GM12878 (cell line): Measurements from ENCODE around the gene IPPK. TPM values are rescaled to one million over a fixed set of nuclear protein-coding genes. Genes with fewer than 3 reads are reported as not detected.

Experiments used
- ATAC-seq: fragments of 200-7000 bp; cut with Tn5 transposase; 3 replicates; pipeline ENCODE4 v1.9.1; 2020; ENCODE audit warnings: mild to moderate bottlenecking, moderate library complexity
- BruUV-seq: library from RNA; stranded (reverse); fragments of 400-500 nt; replicated peaks from 2 replicates; lab custom pipeline; 2021; lab: Mats Ljungman, UMichigan
- CTCF ChIA-PET: fragments of 300-600 bp; sonication (Branson Sonifier 250); formaldehyde crosslinking; extraction: SDS; loops from one replicate; lab custom pipeline; 2021; ENCODE audit warnings: inconsistent platforms; lab: Yijun Ruan, JAX
- POLR2A ChIA-PET: fragments of 350-600 bp; formaldehyde crosslinking; extraction: SDS; loops from one replicate; lab custom pipeline; 2021; ENCODE audit warnings: inconsistent platforms; lab: Charles Lee
- RAD21 ChIA-PET: fragments of 300-600 bp; sonication (Branson Sonifier 250); formaldehyde crosslinking; loops from one replicate; lab custom pipeline; 2023; ENCODE audit warnings: antibody characterized with exemption; ENCODE audit not compliant: unreplicated experiment; lab: Charles Lee
- SMC1A ChIA-PET: fragments of 300-600 bp; sonication (Branson Sonifier 250); formaldehyde crosslinking; loops from one replicate; lab custom pipeline; 2023; ENCODE audit not compliant: unreplicated experiment, uncharacterized antibody; lab: Charles Lee
- DNase-seq: peaks from one replicate; pipeline ENCODE4 v3.0.0-alpha.2; 2011; ENCODE audit warnings: low read depth, low spot score
- FAIRE-seq: peaks from 3 replicates; lab custom pipeline; 2011; peaks lifted over from hg19 to GRCh38; lab: Jason Lieb, UNC
- H2AFZ ChIP-seq: 2 replicates; pipeline ENCODE4 v1.6.0; 2011; ENCODE audit warnings: low read depth, low read length, control low read depth; ENCODE audit not compliant: control insufficient read depth
- H3K27ac ChIP-seq: 2 replicates; pipeline ENCODE4 v1.5.1; 2011; ENCODE audit warnings: control low read depth; ENCODE audit not compliant: control insufficient read depth, insufficient read depth
- H3K27me3 ChIP-seq, 2 experiments: replicated peaks in 1 of 2; 2 replicates each; pipeline versions ENCODE4 v1.6.0 to v1.6.1; 2011; ENCODE audit warnings: low read length in 1 of 2; ENCODE audit not compliant: control insufficient read depth in 2 of 2, insufficient read depth in 2 of 2
- H3K36me3 ChIP-seq, 2 experiments: 2 replicates each; pipeline ENCODE4 v1.5.1; 2011; ENCODE audit warnings: low read length in 1 of 2; ENCODE audit not compliant: control insufficient read depth in 2 of 2, insufficient read depth in 2 of 2
- H3K4me1 ChIP-seq: 2 replicates; pipeline ENCODE4 v1.6.1; 2011; ENCODE audit warnings: mild to moderate bottlenecking, low read length, moderate library complexity, mixed read lengths; ENCODE audit not compliant: control insufficient read depth, insufficient read depth
- H3K4me2 ChIP-seq: 2 replicates; pipeline ENCODE4 v1.6.0; 2011; ENCODE audit warnings: control low read depth; ENCODE audit not compliant: control insufficient read depth, insufficient read depth
- H3K4me3 ChIP-seq: fragments of 200-600 bp; sonication (generic); 2 replicates; pipeline ENCODE4 v1.5.1; 2016
- H3K79me2 ChIP-seq: 2 replicates; pipeline ENCODE4 v1.6.0; 2011; ENCODE audit warnings: low read length; ENCODE audit not compliant: control insufficient read depth, insufficient read depth
- H3K9ac ChIP-seq: 2 replicates; pipeline ENCODE4 v1.8.0; 2011; ENCODE audit warnings: low read length, control low read depth, mixed read lengths; ENCODE audit not compliant: control insufficient read depth, insufficient read depth
- H3K9me3 ChIP-seq: replicated peaks from 3 replicates; pipeline ENCODE4 v1.5.1; 2011; ENCODE audit warnings: mild to moderate bottlenecking, low read length; ENCODE audit not compliant: control insufficient read depth, insufficient read depth
- H4K20me1 ChIP-seq: 2 replicates; pipeline ENCODE4 v1.6.0; 2011; ENCODE audit not compliant: control insufficient read depth, insufficient read depth
- ATF3 ChIP-seq: IDR thresholded peaks from 2 replicates; pipeline ENCODE4 v1.6.1; 2011; ENCODE audit warnings: low read depth, mild to moderate bottlenecking, low read length, moderate library complexity, borderline replicate concordance; ENCODE audit errors: extremely low read depth
- BHLHE40 ChIP-seq, 2 experiments: fragments of 450-650 bp in 1 of 2; IDR thresholded peaks; 2 replicates each; pipeline ENCODE4 v1.6.1; 2011 to 2017; ENCODE audit warnings: low read depth in 2 of 2, borderline replicate concordance in 1 of 2, improper control_type of control experiment in 1 of 2, low read length in 1 of 2, mild to moderate bottlenecking in 1 of 2
- BMI1 ChIP-seq: fragments of 450-650 bp; IDR thresholded peaks from 2 replicates; pipeline ENCODE4 v1.6.1; 2016; ENCODE audit warnings: mild to moderate bottlenecking, moderate library complexity, borderline replicate concordance
- CBX3 ChIP-seq: fragments of 200-600 bp; sonication (generic); IDR thresholded peaks from 2 replicates; pipeline ENCODE4 v1.6.1; 2016; ENCODE audit warnings: low read depth, borderline replicate concordance
- CHD4 ChIP-seq: fragments of 200-600 bp; sonication (generic); IDR thresholded peaks from 2 replicates; pipeline ENCODE4 v1.6.1; 2016; ENCODE audit warnings: mild to moderate bottlenecking
- CREB1 ChIP-seq: IDR thresholded peaks from 2 replicates; pipeline ENCODE4 v1.6.1; 2012; ENCODE audit warnings: low read depth, mild to moderate bottlenecking, inconsistent platforms
- CUX1 ChIP-seq: IDR thresholded peaks from 2 replicates; pipeline ENCODE4 v1.6.1; 2012; ENCODE audit warnings: improper control_type of control experiment, low read depth, low read length; ENCODE audit not compliant: insufficient replicate concordance
- FOXK2 ChIP-seq: fragments of 450-650 bp; IDR thresholded peaks from 2 replicates; pipeline ENCODE4 v1.6.1; 2017; ENCODE audit warnings: mild to moderate bottlenecking, moderate library complexity
- FOXM1 ChIP-seq: IDR thresholded peaks from 2 replicates; pipeline ENCODE4 v1.6.1; 2012; ENCODE audit warnings: low read depth, mild to moderate bottlenecking, inconsistent platforms, low read length, moderate library complexity
- MTA3 ChIP-seq: IDR thresholded peaks from 2 replicates; pipeline ENCODE4 v1.6.1; 2012; ENCODE audit warnings: low read length, inconsistent platforms, borderline replicate concordance
- TAF1 ChIP-seq: IDR thresholded peaks from 2 replicates; pipeline ENCODE4 v1.6.1; 2011; ENCODE audit warnings: mild to moderate bottlenecking, low read depth, low read length, borderline replicate concordance
- ZBTB4 ChIP-seq: fragments of 450-650 bp; formaldehyde crosslinking; IDR thresholded peaks from 2 replicates; pipeline ENCODE4 v1.4.0; 2022; ENCODE audit warnings: mild to moderate bottlenecking, moderate library complexity
- ZNF207 ChIP-seq: fragments of 450-650 bp; IDR thresholded peaks from 2 replicates; pipeline ENCODE4 v1.6.1; 2014; ENCODE audit warnings: antibody characterized with exemption, mild to moderate bottlenecking, borderline replicate concordance
- WGBS: methylation state at CpG from one replicate; pipeline ENCODE4 v1.1.6; 2016; ENCODE audit warnings: low lambda C conversion rate; ENCODE audit not compliant: insufficient replicate concordance, insufficient coverage; ENCODE audit errors: missing lambda C conversion rate; 5-methylcytosine and 5-hydroxymethylcytosine counted together
- in situ Hi-C: fragments of 300-500 bp; cut with MboI; formaldehyde crosslinking; loops from 9 replicates; pipeline ENCODE4 v1.14.3; 2018; ENCODE audit warnings: mixed read lengths
- intact Hi-C: fragments of 100-400 bp; cut with micrococcal nuclease; formaldehyde crosslinking; loops from one replicate; pipeline ENCODE4 v1.14.2; 2022; ENCODE audit not compliant: unreplicated experiment
- polyA plus RNA-seq, 11 experiments: library from polyadenylated mRNA; depleted of rRNA in 4 of 11; unstranded in 6 of 11; stranded (reverse) in 5 of 11; fragments of >200 nt; fragmentation: Nextera tagmentation in 4 of 11; fragmentation: Illumina TruSeq in 1 of 11; extraction: Ambion mirVana in 4 of 11; extraction: Trizol in 1 of 11; gene quantifications; 1 replicate in 1 of 11; 2 replicates in 10 of 11; pipeline versions ENCODE4 v1.2.1 to v1.2.3, GENCODE V29; 2011 to 2016; ENCODE audit warnings: inconsistent platforms in 2 of 11, missing spikeins in 2 of 11, low read depth in 1 of 11
- total RNA-seq, 4 experiments: library from RNA; depleted of rRNA in 3 of 4; stranded (reverse); fragments of >200 nt in 3 of 4; fragmentation: Illumina TruSeq in 1 of 4; extraction: Trizol in 1 of 4; gene quantifications; 2 replicates each; pipeline versions ENCODE4 v1.2.1 to v1.2.3, GENCODE V29; 2013 to 2021

IPPK gene
- total and polyA plus RNA-seq, 10 of the 15 experiments (the other 5 are each of a cell fraction or from before 2014, with no cell fraction given) = 2.1 to 22.1 (median 11.4) TPM

GRCh38 chr9:92633614-92634278 is 36.2 kb downstream of the IPPK start:
- Histone ChIP-seq H3K4me3 (no peak overlapping the region), H3K27me3 (no peaks in the 10 kb centered on the region), H3K9ac (no peak overlapping the region), H3K9me3 (no peaks in the 10 kb centered on the region), H4K20me1 (no peaks in the 10 kb centered on the region; the same call in 1 of the 2 replicates), H3K79me2 (no peaks in the 10 kb centered on the region), H3K4me1 (peaks cover 4% of the 10 kb centered on the region), H3K36me3 (peaks cover 25 to 28% of the 10 kb centered on the region in 2 experiments), H2AFZ (no peak overlapping the region), H3K4me2 (no peak overlapping the region), H3K27ac (no peak overlapping the region)
- CTCF ChIA-PET = interaction anchor here (0.8 to 5.9 kb wide), 10 partner anchors 11 to 494 kb away, joined by 3 to 44 read pairs (median 4); no protein-coding TSS in a partner anchor
- in situ Hi-C loops (loop anchor here (5.0 kb wide), 1 partner anchor 306 kb away; the partner anchor contains the start of genes CENPP and NOL8), intact Hi-C loops (loop anchor here (2.0 to 10.0 kb wide), 3 partner anchors 129 to 499 kb away; partner anchors contain the start of genes CENPP and NOL8)
- DNase-seq = no peak
- SMC1A ChIA-PET = interaction anchor here (1.0 to 1.8 kb wide), 5 partner anchors 11 to 494 kb away, joined by 3 to 18 read pairs (median 6); no protein-coding TSS in a partner anchor
- RAD21 ChIA-PET = interaction anchor here (1.5 to 2.0 kb wide), 2 partner anchors 305 to 494 kb away, joined by 9 to 10 read pairs; no protein-coding TSS in a partner anchor
- 87% methylated on average over 9 of the region's 9 CpGs for WGBS
- no peak for ATAC-seq
- BruUV-seq = no TSS peak
- FAIRE-seq = no peak
- POLR2A ChIA-PET = interaction anchor here (0.6 kb wide), 1 partner anchor 329 kb away, joined by 3 read pairs; no protein-coding TSS in a partner anchor
- TF ChIP-seq FOXK2 (no peak), BHLHE40 (IDR thresholded peaks at IDR 0.05; ENCODE audit: borderline replicate concordance in 1 of 2, low read depth in 2 of 2, low read length in 1 of 2) (no peak), MTA3 (no peak), TAF1 (no peak), ZBTB4 (no peak), BMI1 (no peak), CBX3 (no peak), ZNF207 (no peak), FOXM1 (no peak), ATF3 (no peak), CUX1 (no peak), CREB1 (no peak), CHD4 (no peak)
